PC-3 (cell line): ENCODE measurements around the gene SEC23A. TPM values are rescaled to one million over a fixed set of nuclear protein-coding genes. Genes with fewer than 3 reads are reported as not detected.

Experiments used
- ATAC-seq: fragments of 200-7000 bp; cut with Tn5 transposase; 2 replicates; pipeline ENCODE4 v1.9.1; 2020; ENCODE audit warnings: mild to moderate bottlenecking, moderate library complexity
- BruUV-seq: library from RNA; stranded (reverse); fragments of 400-500 nt; replicated peaks from 2 replicates; lab custom pipeline; 2021; lab: Mats Ljungman, UMichigan
- CTCF ChIA-PET: fragments of 300-600 bp; sonication (Branson Sonifier 250); formaldehyde crosslinking; loops from one replicate; lab custom pipeline; 2022; ENCODE audit warnings: antibody characterized with exemption; lab: Charles Lee
- POLR2A ChIA-PET: fragments of 300-600 bp; sonication (Branson Sonifier 250); formaldehyde crosslinking; loops from one replicate; lab custom pipeline; 2022; ENCODE audit warnings: antibody characterized with exemption; ENCODE audit not compliant: unreplicated experiment; lab: Charles Lee
- DNase-seq: peaks from one replicate; pipeline ENCODE4 v3.0.0-alpha.2; 2015
- H2AFZ ChIP-seq: fragments of 300-600 bp; sonication (generic); 2 replicates; pipeline ENCODE4 v1.6.0; 2016; ENCODE audit warnings: antibody characterized with exemption, low read length
- H3F3A ChIP-seq: fragments of 300-600 bp; sonication (generic); one replicate; pipeline ENCODE4 v1.6.0; 2017; ENCODE audit warnings: antibody characterized with exemption, low read length, control low read depth, mild to moderate bottlenecking; ENCODE audit not compliant: unreplicated experiment
- H3K27ac ChIP-seq: fragments of 300-600 bp; sonication (generic); 2 replicates; pipeline ENCODE4 v1.5.1; 2016; ENCODE audit warnings: mild to moderate bottlenecking, low read length
- H3K27me3 ChIP-seq: fragments of 300-600 bp; sonication (generic); 2 replicates; pipeline ENCODE4 v1.6.1; 2016; ENCODE audit warnings: low read length, mixed read lengths
- H3K36me3 ChIP-seq: fragments of 300-600 bp; sonication (generic); 2 replicates; pipeline ENCODE4 v1.6.1; 2016; ENCODE audit warnings: low read depth, mixed run types, low read length, mixed read lengths
- H3K4me1 ChIP-seq: fragments of 300-600 bp; sonication (generic); 2 replicates; pipeline ENCODE4 v1.5.1; 2016; ENCODE audit warnings: low read length; ENCODE audit not compliant: insufficient read depth
- H3K4me2 ChIP-seq: fragments of 300-600 bp; sonication (generic); 2 replicates; pipeline ENCODE4 v1.6.0; 2016; ENCODE audit warnings: low read length
- H3K4me3 ChIP-seq: fragments of 300-600 bp; sonication (generic); 2 replicates; pipeline ENCODE4 v1.5.1; 2016; ENCODE audit warnings: mild to moderate bottlenecking, low read length, mixed read lengths
- H3K79me2 ChIP-seq: fragments of 300-600 bp; sonication (generic); 2 replicates; pipeline ENCODE4 v1.6.1; 2017; ENCODE audit warnings: low read length, mixed read lengths
- H3K9ac ChIP-seq: fragments of 300-600 bp; sonication (generic); 2 replicates; pipeline ENCODE4 v1.6.0; 2016; ENCODE audit warnings: mild to moderate bottlenecking, low read length
- H3K9me2 ChIP-seq: fragments of 300-600 bp; sonication (generic); replicated peaks from 2 replicates; pipeline ENCODE4 v1.6.1; 2016; ENCODE audit warnings: mixed run types, low read length, mixed read lengths
- H3K9me3 ChIP-seq: fragments of 300-600 bp; sonication (generic); 2 replicates; pipeline ENCODE4 v1.6.1; 2016; ENCODE audit warnings: low read length, mixed read lengths
- H4K20me1 ChIP-seq: fragments of 300-600 bp; sonication (generic); 2 replicates; pipeline ENCODE4 v1.6.1; 2016; ENCODE audit warnings: low read length, mixed read lengths
- EZH2 ChIP-seq: fragments of 300-600 bp; sonication (generic); IDR thresholded peaks from one replicate; pipeline ENCODE4 v1.6.1; 2017; ENCODE audit warnings: antibody characterized with exemption, mild to moderate bottlenecking, low read length; ENCODE audit not compliant: unreplicated experiment
- EZH2phosphoT487 ChIP-seq: fragments of 300-600 bp; sonication (generic); IDR thresholded peaks from 2 replicates; pipeline ENCODE4 v1.6.1; 2018; ENCODE audit warnings: mild to moderate bottlenecking, antibody characterized with exemption, low read length, borderline replicate concordance
- intact Hi-C: fragments of 100-400 bp; cut with micrococcal nuclease; formaldehyde crosslinking; loops from 2 replicates; pipeline ENCODE4 v1.9.0; 2023
- total RNA-seq: library from RNA; depleted of rRNA; stranded (reverse); fragments of >200 nt; gene quantifications from 2 replicates; pipeline ENCODE4 v1.2.3, GENCODE V29; 2014
- TF ChIP-seq, protein P1 (sequence below): fragments of 300-600 bp; sonication (generic); conservative IDR thresholded peaks from 2 replicates; pipeline ENCODE4 v1.5.1; 2017; ENCODE audit warnings: antibody characterized with exemption, low read depth, mild to moderate bottlenecking, low read length

Gene SEC23A
- total RNA-seq, 1 experiment from 2014 or later = 67.0 TPM

DNA sequence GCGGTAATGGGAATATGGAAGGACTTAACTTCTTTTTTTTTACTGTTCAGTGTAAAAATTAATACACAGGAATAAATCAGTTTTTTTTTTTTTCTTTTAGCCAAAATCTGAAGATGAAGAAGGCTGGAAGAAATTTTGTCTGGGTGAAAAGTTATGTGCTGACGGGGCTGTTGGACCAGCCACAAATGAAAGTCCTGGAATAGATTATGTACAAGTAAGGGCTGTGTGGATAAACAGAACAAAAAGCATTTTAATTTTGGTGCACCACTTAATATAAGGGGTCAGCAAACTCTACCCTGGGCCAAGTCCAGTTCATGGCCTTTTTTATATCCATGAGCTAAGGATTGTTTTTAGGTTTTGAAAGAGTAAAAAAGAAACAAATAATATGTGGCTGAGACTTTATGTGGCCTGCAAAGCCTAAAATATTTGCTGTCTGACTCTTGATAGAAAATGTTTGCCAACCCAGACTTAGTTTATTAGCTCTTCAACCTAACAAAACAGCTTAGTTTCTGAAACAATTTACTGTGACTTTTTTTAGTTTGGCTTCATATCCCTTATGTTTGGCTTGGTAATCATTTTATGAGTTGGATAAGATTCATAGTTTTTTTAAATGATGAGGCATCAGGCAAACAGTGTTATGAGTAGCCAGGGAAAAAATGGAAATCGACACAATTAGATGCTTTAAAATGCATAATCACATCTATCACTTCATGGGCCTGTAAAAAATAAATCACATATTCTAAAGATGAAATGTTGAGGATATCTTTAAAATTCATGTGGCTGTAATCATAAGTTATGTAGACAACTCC, 19.5 kb upstream of the SEC23A start:
- no peak for DNase-seq
- Histone ChIP-seq H4K20me1 (no peaks in the 10 kb centered on the region), H3K4me1 (no peaks in the 10 kb centered on the region), H3K4me2 (no peak overlapping the region), H3K27ac (no peak overlapping the region), H3K9me2 (no peaks in the 10 kb centered on the region), H3F3A (no peaks in the 10 kb centered on the region), H3K27me3 (no peaks in the 10 kb centered on the region), H3K36me3 (peaks cover 28% of the 10 kb centered on the region; the same call in 1 of the 2 replicates), H2AFZ (no peak overlapping the region), H3K9me3 (no peaks in the 10 kb centered on the region), H3K9ac (no peak overlapping the region), H3K4me3 (no peak overlapping the region), H3K79me2 (no peaks in the 10 kb centered on the region)
- ChIA-PET CTCF (interaction anchor here (0.7 kb wide), 1 partner anchor 15 kb away, joined by 3 read pairs; no protein-coding TSS in a partner anchor), POLR2A (interaction anchor here (0.6 to 1.0 kb wide), 3 partner anchors 8 to 47 kb away, joined by 4 to 8 read pairs (median 5); partner anchors contain the start of genes GEMIN2, SEC23A and TRAPPC6B)
- TF ChIP-seq EZH2phosphoT487 (no peak), EZH2 (no peak)
- TF ChIP-seq, protein P1, sequence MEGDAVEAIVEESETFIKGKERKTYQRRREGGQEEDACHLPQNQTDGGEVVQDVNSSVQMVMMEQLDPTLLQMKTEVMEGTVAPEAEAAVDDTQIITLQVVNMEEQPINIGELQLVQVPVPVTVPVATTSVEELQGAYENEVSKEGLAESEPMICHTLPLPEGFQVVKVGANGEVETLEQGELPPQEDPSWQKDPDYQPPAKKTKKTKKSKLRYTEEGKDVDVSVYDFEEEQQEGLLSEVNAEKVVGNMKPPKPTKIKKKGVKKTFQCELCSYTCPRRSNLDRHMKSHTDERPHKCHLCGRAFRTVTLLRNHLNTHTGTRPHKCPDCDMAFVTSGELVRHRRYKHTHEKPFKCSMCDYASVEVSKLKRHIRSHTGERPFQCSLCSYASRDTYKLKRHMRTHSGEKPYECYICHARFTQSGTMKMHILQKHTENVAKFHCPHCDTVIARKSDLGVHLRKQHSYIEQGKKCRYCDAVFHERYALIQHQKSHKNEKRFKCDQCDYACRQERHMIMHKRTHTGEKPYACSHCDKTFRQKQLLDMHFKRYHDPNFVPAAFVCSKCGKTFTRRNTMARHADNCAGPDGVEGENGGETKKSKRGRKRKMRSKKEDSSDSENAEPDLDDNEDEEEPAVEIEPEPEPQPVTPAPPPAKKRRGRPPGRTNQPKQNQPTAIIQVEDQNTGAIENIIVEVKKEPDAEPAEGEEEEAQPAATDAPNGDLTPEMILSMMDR = no peak
- ATAC-seq = peak; percentile 91
- intact Hi-C loops = no loop called here
- no TSS peak for BruUV-seq

DNA sequence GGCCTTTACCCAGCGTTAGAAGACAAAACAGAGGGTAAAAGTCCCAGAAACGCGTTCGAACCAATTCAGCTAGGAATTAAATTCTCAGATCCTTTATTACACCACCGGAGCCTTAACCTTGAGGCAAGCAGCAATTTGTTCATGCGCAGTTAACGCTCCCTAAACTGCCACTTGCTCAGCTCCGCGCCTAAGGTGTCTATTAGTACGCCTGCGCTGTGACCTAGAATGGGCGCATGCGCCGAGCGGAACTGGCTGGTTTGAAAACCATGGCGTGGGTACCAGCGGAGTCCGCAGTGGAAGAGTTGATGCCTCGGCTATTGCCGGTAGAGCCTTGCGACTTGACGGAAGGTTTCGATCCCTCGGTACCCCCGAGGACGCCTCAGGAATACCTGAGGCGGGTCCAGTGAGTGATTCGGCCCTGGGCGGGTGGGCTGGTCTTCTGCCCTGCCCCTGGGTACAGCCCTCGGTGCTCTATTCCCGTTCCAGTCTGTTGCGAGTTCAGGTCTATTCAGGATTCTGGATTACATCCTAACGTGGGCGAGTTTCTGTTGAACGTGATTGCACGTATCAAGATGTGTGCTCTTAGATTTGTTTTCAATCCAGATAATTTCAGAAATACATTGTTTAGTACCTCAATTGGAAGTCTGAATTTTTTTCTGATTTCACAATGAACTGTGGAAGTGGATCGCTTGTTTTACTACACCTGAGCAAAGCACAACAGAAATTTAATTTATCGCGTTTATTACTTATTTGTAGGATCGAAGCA, 11.2 kb upstream of the SEC23A start, which contains the start of gene GEMIN2:
TSS of gene GEMIN2 (plus strand) at position 251 of the 766 bp plus-strand sequence. CDS start at position 267, 16 bp downstream.
- POLR2A ChIA-PET = interaction anchor here (0.6 to 1.9 kb wide), 5 partner anchors 9 to 176 kb away, joined by 5 to 17 read pairs (median 7); partner anchors contain the start of genes SEC23A and TRAPPC6B
- DNase-seq (peak; percentile 97), ATAC-seq (peak; percentile 98)
- H3K36me3 ChIP-seq = peaks cover 3% of the 10 kb centered on the region; the same call in 1 of the 2 replicates
- H3K9me3 ChIP-seq = no peaks in the 10 kb centered on the region
- no peaks in the 10 kb centered on the region for H4K20me1 ChIP-seq
- TSS peak; percentile 78 for BruUV-seq
- peak within 1 kb of the TSS; percentile 95 for H2AFZ ChIP-seq
- peak within 1 kb of the TSS; percentile 56 for H3K27ac ChIP-seq
- no peaks in the 10 kb centered on the region for H3F3A ChIP-seq
- H3K79me2 ChIP-seq = peaks cover 22% of the 10 kb centered on the region
- H3K4me2 ChIP-seq = peak within 1 kb of the TSS; percentile 97
- intact Hi-C loops = loop anchor here (2.0 kb wide), 2 partner anchors 57 to 313 kb away; partner anchors contain the start of gene TRAPPC6B
- TF ChIP-seq, protein P1 = no peak
- TF ChIP-seq EZH2phosphoT487 (no peak), EZH2 (no peak)
- peak within 1 kb of the TSS; percentile 90 for H3K4me3 ChIP-seq
- H3K9me2 ChIP-seq = no peaks in the 10 kb centered on the region
- peaks cover 15% of the 10 kb centered on the region for H3K4me1 ChIP-seq
- H3K27me3 ChIP-seq = no peaks in the 10 kb centered on the region
- peak within 1 kb of the TSS; percentile 77 for H3K9ac ChIP-seq
- CTCF ChIA-PET = interaction anchor here (0.5 to 1.0 kb wide), 4 partner anchors 54 to 802 kb away, joined by 3 to 6 read pairs (median 3); partner anchors contain the start of gene TRAPPC6B
